ENCODE measurements around the gene LHX1.

DNA sequence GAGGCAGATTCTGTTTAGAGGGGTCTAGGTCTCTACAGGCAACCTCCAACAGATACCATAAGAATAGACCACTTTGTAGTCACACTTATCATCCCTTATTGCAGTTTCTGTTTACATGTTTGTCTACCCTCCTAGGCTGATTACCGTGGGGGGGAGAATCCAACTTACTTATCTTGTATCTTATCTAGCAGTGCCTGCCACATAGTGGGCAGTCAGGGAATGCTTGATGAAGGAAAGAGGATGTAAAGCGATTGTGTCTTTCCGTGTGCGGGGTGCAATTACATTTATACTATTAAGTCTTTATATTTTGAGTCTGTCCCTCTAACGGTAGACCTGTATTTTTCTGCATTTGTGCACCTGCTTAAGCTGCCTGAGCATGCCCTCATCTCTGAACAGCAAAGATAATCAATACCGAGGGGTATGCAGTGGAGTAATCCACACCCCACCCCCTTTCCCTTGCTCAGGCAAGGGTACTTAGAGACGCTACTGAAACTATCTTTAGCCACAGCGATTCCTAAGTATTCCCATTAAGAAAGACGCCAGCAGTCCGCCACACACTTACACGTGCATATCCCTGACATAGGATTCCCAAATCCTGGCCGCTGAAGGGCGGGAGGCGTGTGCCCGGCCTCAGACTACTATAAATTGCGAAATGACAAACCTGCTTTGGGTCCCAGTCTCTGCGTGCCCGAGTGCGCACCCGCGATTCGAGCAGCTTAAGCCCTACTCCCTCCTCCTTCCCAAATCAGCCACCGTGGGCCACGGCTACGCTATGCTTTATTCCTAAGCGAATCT lies 10.8 kb downstream of the LHX1 start:
- TF ChIP-seq, protein P1, sequence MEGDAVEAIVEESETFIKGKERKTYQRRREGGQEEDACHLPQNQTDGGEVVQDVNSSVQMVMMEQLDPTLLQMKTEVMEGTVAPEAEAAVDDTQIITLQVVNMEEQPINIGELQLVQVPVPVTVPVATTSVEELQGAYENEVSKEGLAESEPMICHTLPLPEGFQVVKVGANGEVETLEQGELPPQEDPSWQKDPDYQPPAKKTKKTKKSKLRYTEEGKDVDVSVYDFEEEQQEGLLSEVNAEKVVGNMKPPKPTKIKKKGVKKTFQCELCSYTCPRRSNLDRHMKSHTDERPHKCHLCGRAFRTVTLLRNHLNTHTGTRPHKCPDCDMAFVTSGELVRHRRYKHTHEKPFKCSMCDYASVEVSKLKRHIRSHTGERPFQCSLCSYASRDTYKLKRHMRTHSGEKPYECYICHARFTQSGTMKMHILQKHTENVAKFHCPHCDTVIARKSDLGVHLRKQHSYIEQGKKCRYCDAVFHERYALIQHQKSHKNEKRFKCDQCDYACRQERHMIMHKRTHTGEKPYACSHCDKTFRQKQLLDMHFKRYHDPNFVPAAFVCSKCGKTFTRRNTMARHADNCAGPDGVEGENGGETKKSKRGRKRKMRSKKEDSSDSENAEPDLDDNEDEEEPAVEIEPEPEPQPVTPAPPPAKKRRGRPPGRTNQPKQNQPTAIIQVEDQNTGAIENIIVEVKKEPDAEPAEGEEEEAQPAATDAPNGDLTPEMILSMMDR (IDR thresholded peaks at IDR 0.05; ENCODE audit: borderline replicate concordance, extremely low read depth, low read length, poor library complexity, severe bottlenecking) = peak; percentile 30
- TF ChIP-seq EZH2 (IDR thresholded peaks at IDR 0.05; ENCODE audit: borderline replicate concordance, low read depth, low read length, severe bottlenecking) = no peak

Measured in DND-41 (cell line).